HG03558 (cell line): ENCODE results near the gene LEMD3.
"Not testable (repeated sequence)": the region's sequence is repeated elsewhere in the genome, so short reads cannot be mapped to it uniquely, and the experiment has no call there.

Experiments used
- ATAC-seq: cut with Tn5 transposase; IDR thresholded peaks from one replicate; pipeline ENCODE4 v1.9.1; 2021; ENCODE audit warnings: moderate number of reproducible peaks; ENCODE audit not compliant: unreplicated experiment; ENCODE audit errors: extremely low read depth

LEMD3 gene

DNA sequence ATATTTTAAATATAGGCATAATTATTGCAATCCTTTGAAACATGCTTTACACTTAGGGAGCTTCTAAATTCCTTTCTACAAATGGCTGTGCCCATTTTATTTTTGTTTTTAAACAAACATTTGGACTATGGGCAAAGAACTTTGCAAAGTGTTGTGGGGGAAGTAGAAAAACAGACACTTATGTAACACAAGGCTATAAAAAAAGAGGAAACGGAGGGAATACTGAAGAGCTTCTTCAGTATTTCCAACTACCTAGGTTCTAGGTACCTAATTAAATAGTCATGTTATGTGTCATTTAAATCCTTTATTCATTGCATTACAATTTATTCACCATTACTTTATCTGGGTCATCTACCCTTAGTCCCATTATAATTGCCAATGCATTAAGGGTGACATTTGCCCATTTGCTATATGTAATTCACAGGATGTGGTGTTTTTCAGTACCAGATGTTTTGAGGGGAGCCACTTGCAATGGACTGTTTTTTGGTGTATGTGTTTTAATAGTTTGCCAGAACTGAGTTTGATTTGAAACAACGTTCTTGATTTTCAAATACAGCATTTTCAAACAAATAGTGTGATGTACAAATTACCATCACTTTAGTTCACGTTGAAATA lies 107.6 kb downstream of the LEMD3 start:
- ATAC-seq: no peak

- no peak for ATAC-seq
Observed at GRCh38 chr12:65277994-65278575, 108.7 kb downstream of the LEMD3 start.

DNA sequence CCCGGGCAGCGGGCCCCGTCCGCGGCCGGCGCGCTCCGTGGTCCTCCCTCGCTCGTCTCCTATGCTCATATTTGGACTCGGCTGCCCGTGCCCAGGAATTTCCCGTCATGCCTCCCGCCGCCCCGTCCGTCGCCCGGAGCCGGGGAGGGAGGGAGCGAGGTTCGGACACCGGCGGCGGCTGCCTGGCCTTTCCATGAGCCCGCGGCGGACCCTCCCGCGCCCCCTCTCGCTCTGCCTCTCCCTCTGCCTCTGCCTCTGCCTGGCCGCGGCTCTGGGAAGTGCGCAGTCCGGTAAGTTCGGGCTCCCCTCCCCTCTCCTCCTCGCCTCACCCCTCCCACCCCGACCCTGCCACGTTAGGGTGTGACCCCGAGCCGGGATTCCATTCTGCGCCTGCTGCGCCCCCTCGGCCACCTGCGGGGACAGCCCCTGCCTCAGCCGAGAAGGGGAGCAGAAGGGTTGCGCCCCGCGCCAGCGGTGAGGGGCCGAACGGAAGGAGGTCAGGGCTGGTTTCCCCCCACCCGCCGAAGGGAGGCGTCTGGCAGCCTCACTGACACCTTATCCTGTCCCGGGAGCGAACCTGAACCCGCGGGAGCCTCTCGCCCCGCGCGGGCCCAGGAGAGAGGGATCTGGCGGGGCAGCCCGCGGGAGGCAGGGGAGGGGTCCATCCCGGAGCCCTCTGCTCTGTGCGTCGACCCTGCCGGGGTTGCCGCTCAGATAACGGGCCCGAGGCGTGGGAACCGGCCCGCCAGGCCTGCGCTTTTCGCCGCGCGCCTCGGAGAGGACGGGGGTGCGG lies 109.4 kb downstream of the LEMD3 start, which contains the start of gene MSRB3:
Gene MSRB3, plus strand, starts transcription at position 108 of the 793 bp plus-strand sequence. CDS start 29,897 bp downstream, outside the sequence.
- ATAC-seq: no peak

DNA sequence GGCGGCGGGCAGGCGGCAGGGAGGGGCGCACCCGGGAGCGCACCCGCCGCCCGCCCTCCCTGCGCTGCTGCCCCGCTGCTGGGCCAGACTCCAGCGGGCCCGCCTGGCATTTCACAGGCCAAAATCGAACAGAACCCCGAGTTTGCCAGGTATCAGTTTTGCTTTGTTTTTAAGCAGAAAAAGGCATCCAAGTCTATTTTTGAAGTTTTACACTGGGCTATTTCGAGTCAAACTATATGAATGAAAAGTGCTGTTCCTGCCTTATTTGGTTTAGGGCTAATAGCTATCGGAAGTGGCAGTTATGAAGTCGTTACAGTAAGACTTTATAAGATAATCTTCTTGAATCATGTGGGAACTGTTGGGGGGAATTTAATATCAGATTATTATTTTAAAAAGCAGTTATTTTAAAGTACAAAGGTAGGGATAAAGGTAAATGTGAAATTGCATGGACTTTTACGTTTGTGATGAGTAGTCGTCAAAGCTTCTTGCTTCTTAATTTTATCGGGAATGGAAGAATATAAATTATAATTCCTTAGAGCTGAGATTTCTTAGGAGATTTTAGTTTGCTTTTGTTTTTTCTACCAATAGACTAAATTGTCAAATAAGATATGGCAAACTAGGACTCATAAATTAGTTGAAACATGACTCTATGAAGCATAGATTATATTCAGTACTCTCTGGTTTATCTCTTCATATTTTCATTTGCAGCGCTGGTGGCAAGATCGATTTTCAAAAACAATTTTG lies 110.2 kb downstream of the LEMD3 start:
- ATAC-seq: no peak

GRCh38 chr12:65280306-65280705 lies 110.9 kb downstream of the LEMD3 start:
- ATAC-seq: no peak

GRCh38 chr12:65282840-65283239 lies 113.5 kb downstream of the LEMD3 start:
- ATAC-seq: no peak

GRCh38 chr12:65285532-65285931 lies 116.1 kb downstream of the LEMD3 start:
- ATAC-seq: not testable (repeated sequence)

DNA sequence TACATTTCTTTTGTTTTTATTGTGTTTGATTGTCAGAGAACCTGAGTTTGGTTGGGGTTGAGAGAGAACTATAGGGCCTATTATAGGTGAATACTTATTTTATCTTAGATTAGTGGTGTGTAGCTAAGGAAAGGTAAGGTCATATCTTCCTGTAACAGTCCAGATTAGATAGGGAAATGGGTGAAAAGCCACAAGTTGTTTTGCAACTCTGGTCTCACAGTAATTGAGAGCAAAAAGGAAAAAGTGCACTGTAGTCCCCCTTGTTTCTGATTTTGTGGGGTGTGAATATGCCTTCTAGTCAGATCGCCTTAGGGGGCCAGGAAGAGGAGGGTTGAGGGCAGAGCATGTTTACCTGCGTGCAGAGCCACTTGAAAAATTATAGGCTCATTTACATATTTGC lies 118.0 kb downstream of the LEMD3 start:
- no peak for ATAC-seq

DNA sequence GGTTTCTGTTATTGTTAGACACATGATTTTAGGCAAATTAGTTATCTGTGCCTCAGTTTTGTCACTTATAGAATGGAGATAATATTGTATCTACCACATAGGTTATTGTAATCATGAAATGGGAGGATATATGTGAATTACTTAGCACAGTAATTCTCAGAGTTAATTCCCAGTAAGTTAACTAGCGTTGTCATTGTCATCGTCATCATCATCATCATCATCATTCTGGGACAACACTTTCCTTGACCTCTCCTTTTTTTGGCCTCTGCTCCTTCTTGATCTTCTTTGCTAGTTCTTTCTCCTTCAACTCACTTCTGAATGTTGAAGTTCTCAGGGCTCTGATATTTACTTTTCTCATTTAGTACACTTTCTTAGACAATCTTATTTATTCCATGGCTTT lies 122.9 kb downstream of the LEMD3 start:
- no peak for ATAC-seq

DNA sequence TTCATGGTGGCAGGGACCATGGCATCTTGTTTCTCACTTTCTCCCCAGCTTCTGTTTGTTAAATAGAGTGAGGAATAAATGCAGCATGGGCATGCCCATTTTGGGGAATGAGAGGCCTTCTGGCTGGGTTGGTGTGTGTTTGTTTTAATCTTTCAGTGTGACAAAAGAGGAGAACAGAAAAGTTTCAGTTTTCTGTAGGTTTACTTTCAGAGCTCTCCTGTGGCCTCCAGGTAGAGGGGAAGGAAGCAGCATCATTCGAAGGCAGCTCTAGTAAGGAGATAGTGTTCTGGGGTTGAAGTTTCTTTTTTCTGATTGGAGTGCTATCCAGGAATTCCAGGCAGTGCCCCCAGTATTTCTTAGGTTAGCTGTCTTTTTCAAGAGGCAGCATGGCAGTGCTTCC lies 124.4 kb downstream of the LEMD3 start:
- no peak for ATAC-seq

GRCh38 chr12:65294641-65295262 lies 125.4 kb downstream of the LEMD3 start:
- no peak for ATAC-seq

DNA sequence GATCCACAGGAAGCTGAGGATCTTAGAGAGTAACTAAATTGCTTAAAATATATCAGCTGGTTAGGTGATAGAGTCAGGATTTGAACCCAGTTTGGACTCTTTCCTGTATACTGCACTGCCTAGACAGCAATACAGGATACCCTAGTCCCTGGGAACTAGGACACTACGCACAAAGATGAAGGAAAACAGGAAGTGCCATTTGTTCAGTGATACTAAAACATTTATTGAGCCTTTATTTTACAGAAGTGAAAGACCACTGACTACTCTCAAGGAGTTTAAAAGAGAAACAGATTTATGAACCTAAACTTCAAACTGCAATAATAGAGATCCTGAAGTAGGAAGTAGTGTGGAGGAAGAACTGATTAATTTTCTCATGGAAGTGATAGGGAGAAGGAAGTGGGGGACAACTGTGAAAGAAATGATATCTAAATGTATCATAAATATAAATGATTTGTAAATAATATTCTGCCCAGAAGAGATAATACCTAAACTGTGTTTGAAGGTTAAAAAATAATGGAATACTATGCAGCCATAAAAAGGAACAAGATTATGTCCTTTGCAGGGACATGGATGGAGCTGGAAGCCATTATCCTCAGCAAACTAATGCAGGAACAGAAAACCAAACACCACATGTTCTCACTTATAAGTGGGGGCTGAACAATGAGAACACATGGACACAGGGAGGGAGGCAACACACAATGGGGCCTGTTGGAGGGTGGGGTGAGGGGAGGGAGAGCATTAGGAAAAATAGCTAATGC lies 127.3 kb downstream of the LEMD3 start:
- ATAC-seq: no peak
